ENCODE results near the gene TCAIM. TPM values are rescaled to one million over a fixed set of nuclear protein-coding genes. Genes with fewer than 3 reads are reported as not detected.

TCAIM gene
- total RNA-seq, 2 experiments from 2014 or later = 19.3 to 19.4 TPM

DNA sequence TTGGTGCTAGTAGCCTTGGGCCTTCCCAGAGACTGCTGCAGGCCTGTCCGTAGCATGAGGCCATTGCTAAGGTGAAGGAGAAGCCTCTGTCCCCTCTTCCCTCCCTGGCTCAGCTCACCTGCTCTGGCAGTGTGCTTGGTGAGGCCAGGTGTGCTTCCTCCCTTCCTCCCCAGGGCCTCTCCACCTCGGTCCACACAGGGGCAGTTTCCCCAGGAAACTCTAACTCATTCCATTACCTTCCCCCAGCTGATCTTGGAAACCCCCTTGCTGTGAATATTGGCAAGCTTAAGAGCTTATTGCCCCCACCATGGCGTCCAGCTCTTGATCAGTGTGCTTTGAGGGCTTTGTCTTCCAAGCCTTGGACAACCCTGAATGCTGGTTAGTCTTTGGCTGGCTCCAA is 86.2 kb downstream of the TCAIM start:
- POLR2A ChIA-PET = no interaction called here
- no peak for DNase-seq
- Mint-ChIP-seq H3K4me1 (no peaks in the 10 kb centered on the region), H3K36me3 (ENCODE audit: low read depth) (no peaks in the 10 kb centered on the region), H3K4me3 (no peak overlapping the region), H3K27ac (no peak overlapping the region), H3K27me3 (no peaks in the 10 kb centered on the region), H3K9me3 (no peaks in the 10 kb centered on the region)
- CTCF ChIA-PET = interaction anchor here (0.6 kb wide), 1 partner anchor 1437 kb away, joined by 3 read pairs; no protein-coding TSS in a partner anchor

DNA sequence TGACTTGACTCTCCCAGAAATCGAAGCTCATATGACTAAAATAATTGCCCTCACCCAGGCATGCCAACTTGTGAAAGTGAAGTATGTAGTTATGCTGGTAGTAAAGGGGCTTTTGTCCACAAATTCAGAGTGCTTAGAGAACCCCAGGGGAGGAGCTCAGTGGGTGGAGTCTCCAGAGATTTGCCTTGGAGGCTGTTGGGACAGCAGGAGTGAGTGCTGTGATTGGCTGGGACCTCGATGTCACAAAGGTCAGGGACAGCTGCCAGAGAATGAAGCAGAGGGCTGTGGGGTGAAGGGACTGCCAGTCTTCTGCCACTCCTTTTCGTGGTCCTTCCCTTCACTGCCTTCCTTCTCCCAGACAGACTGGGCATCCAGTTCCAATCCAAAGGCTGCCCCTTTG is 89.1 kb downstream of the TCAIM start:
- no peak overlapping the region for H3K27ac Mint-ChIP-seq
- H3K4me1 Mint-ChIP-seq = no peaks in the 10 kb centered on the region
- CTCF ChIA-PET = no interaction called here
- DNase-seq = no peak
- POLR2A ChIA-PET = no interaction called here
- H3K27me3 Mint-ChIP-seq = no peaks in the 10 kb centered on the region
- H3K36me3 Mint-ChIP-seq (ENCODE audit: low read depth) = no peaks in the 10 kb centered on the region
- H3K4me3 Mint-ChIP-seq = no peak overlapping the region
- no peaks in the 10 kb centered on the region for H3K9me3 Mint-ChIP-seq

DNA sequence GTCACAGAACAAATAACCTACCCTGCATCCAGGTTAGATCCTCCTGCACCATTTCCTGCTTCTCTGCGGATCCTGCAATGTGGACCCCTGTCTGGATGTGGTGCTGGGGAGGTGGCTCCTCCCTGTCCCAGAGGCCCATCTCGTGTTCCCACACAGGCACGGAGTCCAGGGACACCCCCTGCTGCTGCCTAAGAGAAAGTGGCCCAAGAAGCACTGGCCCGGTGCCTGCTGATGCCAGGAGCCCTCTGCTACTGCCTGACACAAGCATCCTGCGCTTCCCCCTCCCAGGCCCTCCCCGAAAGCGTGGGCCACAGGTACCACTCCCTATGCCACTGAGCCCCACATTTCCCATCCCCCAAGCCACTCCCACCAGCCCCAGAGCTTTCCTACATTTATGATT is 90.3 kb downstream of the TCAIM start:
- ChIA-PET CTCF (no interaction called here), POLR2A (no interaction called here)
- no peak overlapping the region for H3K4me3 Mint-ChIP-seq
- no peaks in the 10 kb centered on the region for H3K9me3 Mint-ChIP-seq
- no peak for DNase-seq
- no peaks in the 10 kb centered on the region for H3K27me3 Mint-ChIP-seq
- H3K36me3 Mint-ChIP-seq (ENCODE audit: low read depth) = no peaks in the 10 kb centered on the region
- no peak overlapping the region for H3K27ac Mint-ChIP-seq
- no peaks in the 10 kb centered on the region for H3K4me1 Mint-ChIP-seq

DNA sequence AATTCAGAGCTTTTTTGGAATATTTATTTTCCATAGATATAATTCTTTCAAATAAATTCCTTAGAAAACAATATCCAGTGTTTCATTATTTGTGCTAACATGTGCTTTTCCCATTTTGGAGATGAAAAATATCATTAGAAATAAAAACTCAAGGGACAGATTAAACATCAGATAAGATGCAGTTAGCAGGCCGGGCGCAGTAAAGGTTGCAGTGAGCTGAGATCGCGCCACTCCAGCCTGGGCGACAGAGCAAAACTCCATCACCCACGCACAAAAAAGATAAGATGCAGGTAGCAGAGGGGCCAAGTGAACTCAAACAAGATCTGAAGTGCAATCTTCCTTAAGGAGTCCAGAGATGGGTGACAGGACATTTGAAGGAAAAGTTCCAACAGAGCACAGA is 90.9 kb downstream of the TCAIM start:
- no peak overlapping the region for H3K4me3 Mint-ChIP-seq
- no peaks in the 10 kb centered on the region for H3K9me3 Mint-ChIP-seq
- DNase-seq = no peak
- POLR2A ChIA-PET = no interaction called here
- CTCF ChIA-PET = no interaction called here
- H3K36me3 Mint-ChIP-seq (ENCODE audit: low read depth) = no peaks in the 10 kb centered on the region
- H3K27me3 Mint-ChIP-seq = no peaks in the 10 kb centered on the region
- no peak overlapping the region for H3K27ac Mint-ChIP-seq
- H3K4me1 Mint-ChIP-seq = no peaks in the 10 kb centered on the region

DNA sequence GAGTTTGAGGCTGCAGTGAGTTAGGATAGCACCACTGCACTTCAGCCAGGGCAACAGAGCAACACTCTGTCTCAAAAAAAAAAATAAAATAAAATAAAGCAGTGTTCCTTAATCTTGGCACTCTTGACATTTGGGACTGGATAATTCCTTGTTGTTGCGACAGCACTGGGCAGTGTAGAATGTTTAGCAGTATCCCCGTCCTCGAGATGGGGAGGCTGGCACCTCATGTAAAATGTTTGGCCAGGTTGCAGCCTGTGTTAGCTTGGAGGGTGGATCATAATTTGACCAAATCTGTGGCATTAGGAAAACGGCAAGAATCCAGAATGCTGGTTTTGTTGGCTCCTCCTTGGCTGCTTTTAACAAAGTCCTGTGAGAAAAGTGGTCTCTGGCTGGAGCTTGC is 91.9 kb downstream of the TCAIM start:
- H3K36me3 Mint-ChIP-seq (ENCODE audit: low read depth) = no peaks in the 10 kb centered on the region
- no peaks in the 10 kb centered on the region for H3K27me3 Mint-ChIP-seq
- H3K4me1 Mint-ChIP-seq = no peaks in the 10 kb centered on the region
- CTCF ChIA-PET = no interaction called here
- DNase-seq = no peak
- H3K27ac Mint-ChIP-seq = no peak overlapping the region
- POLR2A ChIA-PET = no interaction called here
- H3K9me3 Mint-ChIP-seq = no peaks in the 10 kb centered on the region
- no peak overlapping the region for H3K4me3 Mint-ChIP-seq

DNA sequence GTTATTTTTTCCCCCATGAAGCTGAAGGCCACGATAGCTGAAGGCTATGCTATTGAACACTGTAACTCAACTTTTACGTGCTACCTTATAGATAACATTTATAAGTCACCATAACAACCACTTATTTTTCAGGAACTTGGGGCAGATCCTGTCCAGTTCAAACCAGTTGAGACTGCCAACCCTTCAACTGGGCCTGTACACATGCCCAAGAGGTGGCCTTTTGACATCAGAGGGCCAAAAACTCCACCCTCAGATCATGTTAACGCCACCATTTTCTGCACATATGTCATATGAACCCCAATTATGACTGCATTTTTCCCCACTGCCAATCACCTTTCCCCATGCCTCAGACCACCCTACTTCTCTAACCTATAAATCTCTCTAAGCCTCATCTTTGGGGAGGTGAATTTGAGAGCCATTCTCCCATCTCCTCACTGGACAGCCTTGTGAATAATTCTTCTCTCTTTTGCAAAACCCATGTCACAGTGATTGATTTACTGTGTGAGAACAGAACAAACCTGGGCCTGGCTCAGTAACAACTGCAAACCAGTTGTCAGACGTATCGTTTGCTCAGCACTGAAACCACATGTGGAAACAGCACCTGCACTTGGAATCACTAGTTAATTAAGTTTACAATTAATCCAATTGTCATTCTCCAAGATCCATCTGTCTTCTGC is 96.4 kb downstream of the TCAIM start:
- no peak for DNase-seq
- POLR2A ChIA-PET = no interaction called here
- CTCF ChIA-PET = no interaction called here
- peaks cover 12% of the 10 kb centered on the region for H3K36me3 Mint-ChIP-seq (ENCODE audit: low read depth)
- no peak overlapping the region for H3K4me3 Mint-ChIP-seq
- H3K27ac Mint-ChIP-seq = no peak overlapping the region
- H3K27me3 Mint-ChIP-seq = no peaks in the 10 kb centered on the region
- H3K4me1 Mint-ChIP-seq = peaks cover 9% of the 10 kb centered on the region
- H3K9me3 Mint-ChIP-seq = no peaks in the 10 kb centered on the region

DNA sequence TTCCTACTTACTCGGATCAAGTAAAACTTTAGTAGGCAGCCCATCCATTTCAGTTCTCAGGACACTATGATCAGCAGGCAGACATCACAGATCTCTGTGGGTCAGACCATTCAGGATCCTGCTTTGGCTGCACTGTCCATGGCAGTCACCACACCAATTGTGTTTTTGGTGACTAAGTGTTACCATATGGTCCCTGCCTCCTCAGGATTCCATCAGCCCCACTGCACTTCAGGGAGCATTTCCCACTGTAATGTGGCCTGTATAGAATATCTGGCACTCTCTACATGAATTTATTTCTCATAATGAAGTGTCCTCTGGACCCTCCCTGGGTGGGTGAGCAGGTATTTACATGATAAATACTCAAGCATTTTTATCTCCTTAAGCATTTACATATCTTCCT is 97.6 kb downstream of the TCAIM start:
- no peaks in the 10 kb centered on the region for H3K9me3 Mint-ChIP-seq
- peaks cover 18% of the 10 kb centered on the region for H3K4me1 Mint-ChIP-seq
- POLR2A ChIA-PET = no interaction called here
- no peaks in the 10 kb centered on the region for H3K27me3 Mint-ChIP-seq
- H3K36me3 Mint-ChIP-seq (ENCODE audit: low read depth) = peaks cover 15% of the 10 kb centered on the region
- no peak overlapping the region for H3K27ac Mint-ChIP-seq
- CTCF ChIA-PET = no interaction called here
- DNase-seq = no peak
- H3K4me3 Mint-ChIP-seq = no peak overlapping the region

DNA sequence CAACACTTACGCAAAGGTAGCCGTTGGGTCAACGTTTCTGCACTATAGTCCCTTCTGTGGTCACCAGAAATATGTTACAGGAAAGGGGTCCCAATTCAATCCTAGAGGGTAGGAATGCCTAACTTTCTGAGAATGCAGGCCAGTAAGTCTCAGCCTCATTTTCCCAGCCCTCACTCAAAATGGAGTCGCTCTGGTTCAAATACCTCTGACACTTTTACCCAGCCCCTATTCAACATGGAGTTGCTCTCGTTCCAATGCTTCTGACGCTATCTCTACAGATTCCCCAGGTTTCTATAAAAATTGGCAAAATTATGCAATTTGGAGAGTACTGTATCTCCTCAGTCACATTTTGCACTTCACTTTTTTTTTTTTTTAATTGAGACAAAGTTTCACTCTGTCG is 99.2 kb downstream of the TCAIM start:
- Mint-ChIP-seq H3K4me3 (no peak overlapping the region), H3K36me3 (ENCODE audit: low read depth) (peaks cover 31% of the 10 kb centered on the region), H3K9me3 (no peaks in the 10 kb centered on the region), H3K27me3 (no peaks in the 10 kb centered on the region), H3K27ac (no peak overlapping the region), H3K4me1 (peaks cover 33% of the 10 kb centered on the region)
- CTCF ChIA-PET = no interaction called here
- POLR2A ChIA-PET = no interaction called here
- no peak for DNase-seq

DNA sequence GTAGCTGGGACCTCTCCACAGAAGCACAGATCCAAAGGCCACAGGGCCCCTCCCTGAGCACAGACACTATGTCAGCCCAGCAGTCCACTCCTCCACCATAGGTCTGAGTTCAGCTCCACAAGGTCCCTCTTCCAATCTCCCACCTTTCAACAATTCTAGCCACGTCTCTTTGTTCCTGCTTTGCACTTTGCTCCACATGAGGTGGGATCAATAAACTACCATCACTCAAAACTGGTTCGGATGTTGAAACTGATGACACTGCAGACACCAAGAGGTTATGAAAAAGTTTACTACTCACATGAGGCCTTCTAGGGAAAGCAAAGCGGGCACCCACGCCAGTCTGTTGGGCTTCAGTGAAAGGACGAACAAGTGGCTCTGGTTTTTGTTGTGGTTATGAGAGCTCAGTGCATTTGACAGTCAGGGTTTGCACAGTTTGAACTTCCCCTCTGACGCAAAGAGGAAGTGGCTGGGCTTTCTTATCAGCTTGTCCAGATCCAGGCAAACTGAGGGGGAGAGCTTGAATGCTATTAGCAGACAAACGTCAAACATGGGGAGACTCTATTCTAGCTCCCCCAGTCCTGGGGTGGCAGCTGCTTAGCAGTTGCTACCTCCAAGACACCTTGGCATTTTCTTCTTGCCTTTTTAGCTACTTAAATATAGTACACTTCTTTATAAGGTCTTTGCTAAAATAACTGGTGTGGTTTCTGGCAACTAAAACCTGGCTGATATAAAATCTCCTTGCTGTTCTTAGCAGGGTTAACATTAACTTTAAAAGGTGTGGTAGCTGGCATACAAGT is 101.1 kb downstream of the TCAIM start:
- CTCF ChIA-PET = no interaction called here
- peaks cover 36% of the 10 kb centered on the region for H3K4me1 Mint-ChIP-seq
- peaks cover 41% of the 10 kb centered on the region for H3K36me3 Mint-ChIP-seq (ENCODE audit: low read depth)
- peaks cover 4% of the 10 kb centered on the region for H3K9me3 Mint-ChIP-seq
- no peaks in the 10 kb centered on the region for H3K27me3 Mint-ChIP-seq
- peak; percentile 80 for DNase-seq
- H3K27ac Mint-ChIP-seq = peak overlapping the region; percentile 84
- no peak overlapping the region for H3K4me3 Mint-ChIP-seq
- POLR2A ChIA-PET = interaction anchor here (0.5 to 1.8 kb wide), 7 partner anchors 13 to 562 kb away, joined by 3 to 19 read pairs (median 5); partner anchors contain the start of genes KIAA1143, KIF15, TCAIM and ZNF445

DNA sequence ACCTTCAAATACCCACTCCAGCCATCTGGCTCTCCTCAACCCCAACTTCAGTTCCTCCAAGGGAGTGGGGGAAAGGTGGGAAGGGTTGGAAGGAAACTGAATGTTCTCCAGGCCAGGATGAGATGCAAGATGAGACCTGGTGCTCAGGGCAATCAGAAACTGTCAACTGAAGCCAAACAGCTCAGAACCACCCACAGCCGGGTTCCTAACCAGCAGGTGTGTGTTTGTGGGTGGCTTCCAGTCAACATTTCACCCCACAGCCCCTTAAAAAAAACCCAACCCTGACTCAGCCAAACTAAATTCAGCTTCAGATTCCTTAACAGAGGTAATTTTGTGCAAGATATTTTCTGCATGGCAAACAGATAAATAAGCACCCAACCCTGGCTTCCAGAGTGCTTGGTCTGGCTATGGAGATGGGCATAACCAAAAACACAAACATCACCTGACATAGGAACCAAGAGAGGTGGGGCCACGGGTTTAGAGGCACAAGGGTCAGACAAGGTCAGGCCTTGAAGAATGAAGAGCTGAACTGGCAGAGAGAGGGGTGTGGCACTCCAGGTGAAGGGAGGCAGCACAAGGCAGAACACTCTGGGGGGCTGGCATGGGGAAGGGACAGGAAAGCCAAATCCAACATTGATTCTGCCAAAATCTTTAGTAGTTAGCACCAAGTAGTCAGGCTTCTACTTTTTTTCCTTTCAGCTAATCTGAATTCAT is 104.2 kb downstream of the TCAIM start:
- POLR2A ChIA-PET = no interaction called here
- peaks cover 61% of the 10 kb centered on the region for H3K36me3 Mint-ChIP-seq (ENCODE audit: low read depth)
- CTCF ChIA-PET = no interaction called here
- peaks cover 36% of the 10 kb centered on the region for H3K4me1 Mint-ChIP-seq
- no peak for DNase-seq
- H3K27ac Mint-ChIP-seq = no peak overlapping the region
- peaks cover 26% of the 10 kb centered on the region for H3K9me3 Mint-ChIP-seq
- no peaks in the 10 kb centered on the region for H3K27me3 Mint-ChIP-seq
- H3K4me3 Mint-ChIP-seq = no peak overlapping the region

DNA sequence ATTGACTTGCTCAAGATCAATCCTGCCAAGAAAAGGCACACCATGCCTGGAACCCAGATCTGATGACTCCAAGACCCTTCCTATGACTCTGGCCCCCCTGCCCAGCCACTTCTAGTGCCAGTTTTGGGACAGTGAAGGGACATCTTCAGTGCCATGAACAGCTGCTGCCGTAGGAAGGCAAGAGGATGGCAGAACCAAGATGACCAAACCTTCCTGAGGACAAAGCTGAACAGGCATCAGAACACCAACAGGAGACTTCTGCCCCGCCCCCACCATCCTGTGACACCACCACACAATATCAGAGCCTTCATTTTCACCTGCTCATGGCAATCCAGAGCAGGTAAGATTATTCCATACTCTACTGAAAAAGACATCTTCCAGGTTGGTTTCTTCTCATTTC is 105.9 kb downstream of the TCAIM start:
- no peak overlapping the region for H3K4me3 Mint-ChIP-seq
- H3K4me1 Mint-ChIP-seq = peaks cover 32% of the 10 kb centered on the region
- no peaks in the 10 kb centered on the region for H3K27me3 Mint-ChIP-seq
- ChIA-PET POLR2A (no interaction called here), CTCF (no interaction called here)
- H3K36me3 Mint-ChIP-seq (ENCODE audit: low read depth) = peaks cover 78% of the 10 kb centered on the region
- H3K9me3 Mint-ChIP-seq = peaks cover 42% of the 10 kb centered on the region
- no peak overlapping the region for H3K27ac Mint-ChIP-seq
- no peak for DNase-seq

DNA sequence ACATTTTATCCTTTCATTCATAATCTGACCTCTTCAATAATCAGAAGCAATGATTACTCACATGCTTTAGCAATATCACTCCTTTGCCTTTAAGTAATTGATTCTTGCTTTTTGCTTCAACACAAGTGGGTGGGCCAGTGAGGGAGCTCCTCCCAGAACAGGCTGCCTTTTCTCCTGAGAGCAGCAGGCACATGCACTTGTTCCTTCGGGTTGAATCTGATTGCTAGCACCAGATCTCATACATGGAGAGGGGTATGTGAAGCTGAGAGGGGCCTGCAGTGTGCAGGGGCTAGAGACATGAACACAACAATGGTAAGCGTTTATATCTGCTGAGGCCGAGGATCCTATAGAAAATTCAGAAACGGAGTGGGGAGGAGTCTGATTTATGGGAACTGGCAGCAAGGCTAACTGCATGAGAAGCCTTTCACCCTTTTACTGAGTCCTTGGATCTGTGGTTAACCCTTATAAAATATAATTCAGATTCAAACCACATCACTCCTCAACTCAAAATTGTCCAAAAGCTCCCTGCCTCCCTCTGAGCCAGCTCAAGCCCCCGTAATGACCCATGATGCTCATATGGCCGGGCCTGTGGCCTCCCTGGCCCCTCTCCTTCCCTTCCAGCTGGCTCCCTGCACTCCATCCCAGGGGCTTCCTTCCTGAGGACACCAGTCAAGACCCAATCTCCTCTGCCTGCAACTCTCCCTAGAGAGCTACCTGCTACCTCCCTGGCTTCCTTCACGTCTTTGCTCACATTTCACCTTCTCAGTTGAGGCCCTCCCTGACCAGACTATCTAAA is 106.5 kb downstream of the TCAIM start:
- no peaks in the 10 kb centered on the region for H3K27me3 Mint-ChIP-seq
- no peak for DNase-seq
- peaks cover 25% of the 10 kb centered on the region for H3K4me1 Mint-ChIP-seq
- H3K36me3 Mint-ChIP-seq (ENCODE audit: low read depth) = peaks cover 82% of the 10 kb centered on the region
- H3K9me3 Mint-ChIP-seq = peaks cover 44% of the 10 kb centered on the region
- H3K27ac Mint-ChIP-seq = no peak overlapping the region
- POLR2A ChIA-PET = interaction anchor here (1.0 kb wide), 1 partner anchor 28 kb away, joined by 3 read pairs; no protein-coding TSS in a partner anchor
- H3K4me3 Mint-ChIP-seq = no peak overlapping the region
- CTCF ChIA-PET = no interaction called here

DNA sequence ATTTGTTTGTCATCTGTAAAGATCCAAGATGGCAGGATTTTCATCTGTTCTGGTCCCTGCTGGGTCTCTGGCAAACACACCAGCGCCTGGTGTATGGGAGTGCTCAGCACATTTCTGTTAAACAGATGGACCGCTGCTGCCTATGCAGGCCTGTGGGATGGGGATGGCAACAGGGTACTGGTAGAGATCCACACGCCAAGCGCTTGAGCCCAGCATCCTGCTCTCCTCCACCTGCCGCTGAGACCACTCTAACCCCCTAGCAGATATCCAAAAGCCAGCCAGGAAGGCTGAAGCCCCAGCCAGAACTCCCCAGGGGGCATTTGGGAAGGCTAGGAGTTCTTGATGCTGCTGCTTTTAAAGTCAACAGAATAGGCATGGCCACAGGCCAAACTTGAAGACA is 107.2 kb downstream of the TCAIM start:
- H3K27ac Mint-ChIP-seq = no peak overlapping the region

More for the DNA sequence above, 107.2 kb downstream of the TCAIM start:
- H3K27me3 Mint-ChIP-seq = no peaks in the 10 kb centered on the region
- ChIA-PET POLR2A (interaction anchor here (1.0 kb wide), 1 partner anchor 27 kb away, joined by 3 read pairs; no protein-coding TSS in a partner anchor), CTCF (no interaction called here)
- H3K4me3 Mint-ChIP-seq = no peak overlapping the region
- peaks cover 47% of the 10 kb centered on the region for H3K9me3 Mint-ChIP-seq
- DNase-seq = no peak
- peaks cover 18% of the 10 kb centered on the region for H3K4me1 Mint-ChIP-seq
- H3K36me3 Mint-ChIP-seq (ENCODE audit: low read depth) = peaks cover 85% of the 10 kb centered on the region
